G401.6 (cell line): ENCODE measurements around the gene CACNA1D.

Experiments used
- FAIRE-seq: peaks from 2 replicates; lab custom pipeline; 2012; peaks lifted over from hg19 to GRCh38; lab: Jason Lieb, UNC

Gene CACNA1D

DNA sequence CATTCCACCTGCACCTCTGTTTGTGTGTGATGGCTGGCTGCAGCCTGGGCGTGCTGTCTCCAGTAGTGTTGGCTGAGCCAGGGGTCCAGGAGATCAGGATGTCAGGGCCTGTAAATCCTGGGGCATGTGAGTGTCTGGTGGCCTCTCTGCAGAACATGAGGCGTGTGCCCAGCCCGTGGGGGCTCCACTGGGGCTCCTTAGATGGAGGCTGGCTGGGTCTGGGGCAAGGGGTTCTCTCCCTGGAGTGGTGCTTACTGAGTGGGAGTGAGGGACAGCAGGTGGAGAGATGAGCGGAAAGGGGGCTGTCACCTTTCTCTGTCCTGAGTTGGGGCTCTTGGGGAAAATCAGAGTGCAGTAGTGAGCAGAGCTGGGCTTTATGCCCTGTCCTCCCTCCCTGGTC, 199.6 kb downstream of the CACNA1D start:
- no peak for FAIRE-seq

GRCh38 chr3:53694666-53695323, 200.4 kb downstream of the CACNA1D start:
- no peak for FAIRE-seq

- no peak for FAIRE-seq
These were observed 200.9 kb downstream of the CACNA1D start for GRCh38 chr3:53695324-53695690.

- no peak for FAIRE-seq
These were observed 202.2 kb downstream of the CACNA1D start for GRCh38 chr3:53696401-53697172.

- no peak for FAIRE-seq
These were observed 206.0 kb downstream of the CACNA1D start for GRCh38 chr3:53700441-53700840.

GRCh38 chr3:53702776-53703530, 208.5 kb downstream of the CACNA1D start:
- no peak for FAIRE-seq

DNA sequence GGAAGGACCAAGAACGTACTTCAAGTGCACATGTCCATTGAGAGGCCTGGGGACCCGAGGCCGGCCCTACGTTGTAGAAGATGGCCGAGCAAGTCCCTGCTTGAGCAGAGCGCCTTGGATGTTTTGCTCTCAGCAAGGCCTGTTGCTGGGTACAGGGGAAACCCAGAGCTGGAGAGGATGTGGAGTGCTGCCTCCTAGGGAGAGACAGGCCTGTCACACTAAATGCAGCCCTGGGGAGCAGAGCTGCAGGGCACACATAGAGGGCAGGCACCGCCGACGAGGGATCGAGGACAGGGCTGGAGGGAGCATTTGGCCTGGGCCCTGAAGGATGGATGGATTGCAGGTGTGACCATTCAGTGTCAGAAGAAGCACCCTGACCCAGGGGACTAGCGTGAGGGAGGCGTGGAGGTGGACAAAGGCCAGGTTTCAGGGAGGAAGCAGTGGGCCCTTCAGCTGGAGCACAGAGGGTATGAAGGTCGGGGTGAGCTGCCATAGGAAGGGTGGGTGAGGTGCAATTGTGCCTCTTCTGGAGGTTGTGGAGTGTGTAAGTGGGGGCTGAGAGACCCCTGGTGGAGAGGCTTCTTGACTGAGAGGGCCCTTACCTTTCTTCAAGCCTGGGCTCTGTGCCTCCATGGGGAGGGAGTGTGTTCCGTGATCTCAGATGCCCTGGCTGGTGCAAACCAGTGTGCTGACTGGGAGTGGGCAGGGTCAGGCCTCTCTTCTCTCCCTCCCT, 209.4 kb downstream of the CACNA1D start:
- no peak for FAIRE-seq

- FAIRE-seq, result no peak
These were observed 209.9 kb downstream of the CACNA1D start for GRCh38 chr3:53704363-53704725.

GRCh38 chr3:53705024-53705745, 210.8 kb downstream of the CACNA1D start:
- FAIRE-seq, result no peak

DNA sequence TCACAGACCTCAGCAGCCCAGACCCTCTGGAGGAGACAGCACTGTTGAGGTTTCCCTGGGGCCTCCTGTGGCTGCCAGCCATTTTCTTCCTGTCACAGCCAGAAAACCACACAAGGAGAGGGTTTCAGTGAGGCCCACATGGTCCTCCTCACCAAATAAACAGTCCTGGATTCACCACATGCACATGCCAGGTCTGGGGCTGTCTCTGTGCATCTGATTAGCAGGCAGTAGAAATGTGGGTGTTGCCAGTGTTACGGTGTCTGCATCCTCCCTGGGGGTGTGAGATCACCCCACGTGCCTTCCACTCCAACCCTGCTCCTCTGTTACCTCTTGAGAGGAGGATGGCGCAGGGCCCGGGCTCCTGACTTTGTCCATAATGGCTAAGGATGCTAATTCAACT, 211.4 kb downstream of the CACNA1D start:
- FAIRE-seq, result no peak

DNA sequence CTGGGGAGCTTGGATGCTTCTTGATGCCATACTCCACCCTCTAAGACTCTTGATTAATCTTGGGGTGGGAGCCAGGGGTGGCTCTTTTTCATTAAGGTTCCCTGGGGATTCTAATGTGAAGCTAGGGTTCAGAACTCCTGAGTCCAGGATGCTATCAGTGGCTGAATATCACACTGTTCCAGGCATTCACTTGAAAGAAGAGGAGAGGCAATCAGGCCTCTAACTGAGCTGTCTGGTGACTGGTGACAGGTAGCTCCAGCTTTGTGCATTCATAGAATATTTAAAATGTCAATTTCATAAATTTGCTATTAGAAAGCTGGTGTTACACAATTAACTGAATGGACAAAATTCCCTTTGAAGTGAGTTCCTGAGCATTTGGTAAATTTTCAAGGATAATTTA, 212.8 kb downstream of the CACNA1D start:
- FAIRE-seq, result no peak

- no peak for FAIRE-seq
These were observed 213.7 kb downstream of the CACNA1D start for GRCh38 chr3:53708001-53708621.

DNA sequence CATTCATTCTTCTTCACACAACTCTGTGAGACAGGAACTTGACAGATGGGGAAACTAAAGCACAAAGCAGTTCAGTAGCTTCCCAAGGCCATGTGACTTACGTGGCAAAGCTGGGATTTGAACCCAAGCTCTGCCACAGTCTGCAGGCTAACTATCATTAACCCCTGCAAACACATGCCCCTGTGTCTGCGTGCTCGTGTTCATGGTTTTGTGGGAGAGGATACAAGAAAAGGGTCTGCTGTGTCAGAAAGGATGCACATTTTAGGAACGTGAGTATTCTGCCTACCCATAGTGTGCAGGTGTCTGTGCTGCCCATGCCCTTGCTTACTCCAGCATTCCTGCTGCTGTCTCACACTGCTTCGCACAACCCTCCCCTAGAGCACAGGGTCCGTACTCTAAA, 214.8 kb downstream of the CACNA1D start:
- FAIRE-seq, result no peak

DNA sequence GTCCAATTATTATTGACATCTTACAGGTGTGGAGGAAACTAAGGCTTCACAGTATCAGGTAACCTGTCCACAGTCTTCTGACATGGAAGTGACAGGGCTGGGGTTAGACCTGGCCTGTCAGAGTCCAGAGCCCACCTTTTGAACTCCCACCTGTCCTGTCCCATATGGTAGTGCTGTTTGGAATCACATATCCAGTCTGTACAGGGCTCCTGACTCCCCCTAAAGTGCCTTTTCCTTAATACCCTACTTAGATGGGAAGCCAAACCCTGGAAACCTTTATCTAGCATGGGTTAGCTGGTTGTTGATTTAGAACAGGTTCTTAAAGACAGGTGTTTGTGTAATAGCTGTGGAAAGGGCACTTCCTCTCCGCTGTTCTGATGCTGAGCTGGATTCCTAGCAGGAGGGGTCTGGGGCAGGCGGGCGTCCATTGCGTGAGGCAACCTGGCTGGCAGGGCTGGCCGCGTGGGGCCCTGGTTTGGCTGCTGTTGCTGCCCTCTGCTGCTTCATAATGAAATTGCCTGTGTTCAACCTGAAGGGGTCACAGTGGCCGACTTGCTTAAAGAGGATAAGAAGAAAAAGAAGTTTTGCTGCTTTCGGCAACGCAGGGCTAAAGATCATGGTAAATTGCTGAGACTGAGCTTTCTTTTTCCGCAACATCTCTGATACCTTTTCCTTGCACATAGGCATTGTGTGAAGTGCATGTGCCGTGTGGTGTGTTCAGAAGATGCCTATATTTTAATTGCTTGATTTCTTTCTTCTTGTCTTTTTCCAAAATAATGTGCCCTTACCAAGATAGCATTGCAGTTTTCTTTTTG, 215.7 kb downstream of the CACNA1D start:
- no peak for FAIRE-seq

DNA sequence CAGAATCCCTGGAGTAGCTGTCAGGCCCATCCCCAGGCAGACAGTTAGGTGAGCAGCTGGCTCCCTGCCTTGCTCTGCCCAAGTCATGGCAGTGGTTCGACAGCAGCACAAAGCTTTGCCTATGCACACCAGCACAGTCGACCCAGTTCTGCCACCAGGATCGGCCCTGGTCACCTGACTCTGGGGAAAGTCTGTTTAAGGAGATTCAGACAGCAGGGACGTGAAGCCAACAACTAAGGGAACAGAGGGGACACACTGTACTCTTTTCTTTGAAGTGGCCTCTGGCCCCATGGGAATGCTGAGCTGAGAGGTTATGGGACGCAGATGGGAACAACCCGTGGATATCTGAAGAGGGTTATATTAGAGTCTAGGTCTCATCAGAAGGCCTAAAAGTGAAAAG, 217.0 kb downstream of the CACNA1D start:
- no peak for FAIRE-seq

DNA sequence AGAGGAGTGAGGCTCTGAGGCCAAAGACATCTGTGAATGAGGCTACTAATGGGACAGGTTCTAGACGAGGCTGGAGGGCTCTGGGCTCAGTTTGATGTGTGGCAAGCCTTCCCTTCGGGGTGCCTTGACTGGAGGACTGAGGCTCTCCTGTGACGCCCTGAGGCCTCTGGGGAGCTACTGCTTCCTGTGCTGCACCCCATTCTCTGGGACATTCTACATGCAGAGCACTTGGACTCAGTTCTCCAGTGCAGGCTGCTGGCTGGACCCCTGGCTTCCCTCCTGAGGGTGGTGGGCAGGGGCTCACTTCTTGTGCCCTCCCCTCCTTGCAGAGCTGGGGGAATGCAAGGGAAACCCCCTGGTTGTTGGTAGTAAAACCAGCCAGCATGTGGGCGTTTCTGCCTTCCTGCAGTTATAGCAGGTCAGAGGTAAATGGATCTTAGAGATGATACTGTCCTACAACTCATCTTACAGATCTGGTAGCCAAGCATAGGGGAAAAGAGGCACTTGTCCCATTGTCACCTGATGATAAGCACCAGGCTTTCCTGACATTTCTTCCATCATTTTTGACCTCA, 218.5 kb downstream of the CACNA1D start:
- no peak for FAIRE-seq

DNA sequence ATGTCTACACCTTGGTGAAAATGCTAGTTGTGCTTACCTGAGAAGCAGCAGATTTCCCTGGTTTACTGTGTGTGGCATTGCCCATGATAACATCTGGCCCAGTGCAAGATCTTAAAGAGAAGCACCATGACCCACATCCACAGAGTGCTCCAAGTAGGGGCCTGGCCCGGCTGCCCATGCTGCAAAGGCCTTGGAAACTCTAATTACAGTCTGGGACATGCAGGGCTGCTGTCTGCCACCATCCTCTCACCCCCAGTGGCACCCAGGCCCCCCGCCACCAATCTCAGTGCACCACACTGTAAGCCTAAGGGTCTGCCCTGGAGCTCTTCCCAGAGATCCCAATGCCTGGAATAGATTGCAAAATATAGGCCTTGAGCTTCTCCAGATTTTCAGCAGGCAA, 219.2 kb downstream of the CACNA1D start:
- FAIRE-seq, result no peak

GRCh38 chr3:53715815-53716483, 221.5 kb downstream of the CACNA1D start:
- FAIRE-seq, result no peak

GRCh38 chr3:53716998-53717397, 222.6 kb downstream of the CACNA1D start:
- no peak for FAIRE-seq

GRCh38 chr3:53718462-53718861, 224.1 kb downstream of the CACNA1D start:
- FAIRE-seq, result no peak
